H1 (cell line): Measurements from ENCODE around the gene CDH1. TPM values are rescaled to one million over a fixed set of nuclear protein-coding genes. Genes with fewer than 3 reads are reported as not detected.

Source experiments
- BACH1 ChIP-seq: IDR thresholded peaks from 2 replicates; pipeline ENCODE4 v1.6.1; 2012; ENCODE audit warnings: low read length, improper control_type of control experiment
- BRCA1 ChIP-seq: IDR thresholded peaks from 2 replicates; pipeline ENCODE4 v1.6.1; 2012; ENCODE audit warnings: low read depth, low read length, improper control_type of control experiment
- KDM1A ChIP-seq: fragments of 200-600, 300-600 bp; sonication (generic); IDR thresholded peaks from 2 replicates; pipeline ENCODE4 v1.7.1; 2016; ENCODE audit warnings: mild to moderate bottlenecking, low read length, borderline replicate concordance
- MAFK ChIP-seq: IDR thresholded peaks from 2 replicates; pipeline ENCODE4 v1.6.1; 2012; ENCODE audit warnings: low read depth, mild to moderate bottlenecking, improper control_type of control experiment, low read length
- MAX ChIP-seq: IDR thresholded peaks from 2 replicates; pipeline ENCODE4 v1.6.1; 2012; ENCODE audit warnings: inconsistent platforms
- RXRA ChIP-seq: IDR thresholded peaks from 2 replicates; pipeline ENCODE4 v1.6.1; 2011; ENCODE audit warnings: low read depth, mild to moderate bottlenecking, low read length, moderate library complexity; ENCODE audit not compliant: insufficient read depth
- SAP30 ChIP-seq: fragments of 300-600 bp; sonication (generic); IDR thresholded peaks from 2 replicates; pipeline ENCODE4 v1.7.1; 2012; ENCODE audit warnings: low read length, moderate library complexity, mild to moderate bottlenecking, inconsistent platforms; ENCODE audit not compliant: insufficient read depth, insufficient replicate concordance
- polyA plus RNA-seq, 7 experiments: library from polyadenylated mRNA; depleted of rRNA in 3 of 7; stranded (reverse) in 5 of 7; unstranded in 2 of 7; fragments of >200 nt in 5 of 7; fragments of 200-250 nt in 2 of 7; gene quantifications; 1 replicate in 5 of 7; 2 replicates in 1 of 7; 4 replicates in 1 of 7; pipeline versions ENCODE4 v1.2.1 to v1.2.3, GENCODE V29; 2011 to 2013; ENCODE audit warnings: missing spikeins in 2 of 7, mixed read lengths in 2 of 7
- total RNA-seq: library from RNA; stranded (reverse); fragmentation: NEBNext Ultra II Directional; extraction: Animal tissue kit (Norgen Biotek cat#: 25700); gene quantifications from 2 replicates; pipeline ENCODE4 v1.2.1, GENCODE V29; 2021

Gene CDH1
- total and polyA plus RNA-seq, 2 of the 8 experiments (the other 6 are each of a cell fraction or from before 2014, with no cell fraction given): 133 to 265 TPM

GRCh38 chr16:68793401-68793857 is 56.3 kb downstream of the CDH1 start (continued):
- no peak for TF ChIP-seq SAP30
- TF ChIP-seq KDM1A: no peak
- TF ChIP-seq RXRA: no peak
- TF ChIP-seq MAFK: no peak
- TF ChIP-seq BACH1: no peak
- TF ChIP-seq BRCA1: no peak
- TF ChIP-seq MAX: no peak
- TF ChIP-seq, all 59 proteins: peak for 0
